Measurements from ENCODE around the gene FAM193B.

GRCh38 chr5:177592010-177592834 is 37.9 kb upstream of the FAM193B start, which contains the start of gene TMED9:
- TF ChIP-seq CTCF (IDR thresholded peaks at IDR 0.05) (peak in 2 of 4 experiments; percentile 46 to 47), POLR2A (IDR thresholded peaks at IDR 0.05) (peak; percentile 83 to 97)

Measured in uterus (tissue), 2 donors.